ENCODE data around the gene TMEM156. TPM values are rescaled to one million over a fixed set of nuclear protein-coding genes. Genes with fewer than 3 reads are reported as not detected.

TMEM156 gene
- total RNA-seq, 2 donors from 2014 or later: 0.27 to 0.51 TPM

- H3K4me3 ChIP-seq: no peak overlapping the region
- H3K9me3 ChIP-seq: no peaks in the 10 kb centered on the region
- H3K4me1 ChIP-seq (replicated peaks): no peaks in the 10 kb centered on the region
- intact Hi-C loops (cut with DNase I): no loop called here
- WGBS: 80% methylated on average over 3 of the region's 3 CpGs
- H3K27me3 ChIP-seq (replicated peaks; ENCODE audit: insufficient read depth): no peaks in the 10 kb centered on the region
- no peak for DNase-seq (ENCODE audit: low spot score)
- H3K36me3 ChIP-seq: no peaks in the 10 kb centered on the region
- TF ChIP-seq CTCF (IDR thresholded peaks at IDR 0.05): no peak
- no peak for TF ChIP-seq POLR2AphosphoS5 (IDR thresholded peaks at IDR 0.05)
- no peak for TF ChIP-seq POLR2A (IDR thresholded peaks at IDR 0.05)
- H3K27ac ChIP-seq: no peak overlapping the region
Measured at GRCh38 chr4:39030725-39031124, 1.5 kb downstream of the TMEM156 start.

- H3K36me3 ChIP-seq: no peaks in the 10 kb centered on the region
- H3K27ac ChIP-seq: no peak overlapping the region
- no peaks in the 10 kb centered on the region for H3K27me3 ChIP-seq (replicated peaks; ENCODE audit: insufficient read depth)
- H3K4me3 ChIP-seq: no peak overlapping the region
- DNase-seq (ENCODE audit: low spot score): no peak
- no peak for TF ChIP-seq CTCF (IDR thresholded peaks at IDR 0.05)
- no peak for TF ChIP-seq POLR2A (IDR thresholded peaks at IDR 0.05)
- no peak for TF ChIP-seq POLR2AphosphoS5 (IDR thresholded peaks at IDR 0.05)
- intact Hi-C loops (cut with DNase I): no loop called here
- no peaks in the 10 kb centered on the region for H3K4me1 ChIP-seq (replicated peaks)
- H3K9me3 ChIP-seq: no peaks in the 10 kb centered on the region
Measured at GRCh38 chr4:39029752-39030694, 2.2 kb downstream of the TMEM156 start.

- no peaks in the 10 kb centered on the region for H3K9me3 ChIP-seq
- H3K4me3 ChIP-seq: no peak overlapping the region
- H3K27ac ChIP-seq: no peak overlapping the region
- no peak for TF ChIP-seq POLR2AphosphoS5 (IDR thresholded peaks at IDR 0.05)
- no peak for TF ChIP-seq POLR2A (IDR thresholded peaks at IDR 0.05)
- no peaks in the 10 kb centered on the region for H3K36me3 ChIP-seq
- intact Hi-C loops (cut with DNase I): no loop called here
- H3K27me3 ChIP-seq (replicated peaks; ENCODE audit: insufficient read depth): no peaks in the 10 kb centered on the region
- DNase-seq (ENCODE audit: low spot score): no peak
- H3K4me1 ChIP-seq (replicated peaks): no peaks in the 10 kb centered on the region
Measured at GRCh38 chr4:39026096-39026495, 6.1 kb downstream of the TMEM156 start.

- DNase-seq (ENCODE audit: low spot score): no peak
- intact Hi-C loops (cut with DNase I): no loop called here
- TF ChIP-seq CTCF (IDR thresholded peaks at IDR 0.05): no peak
- TF ChIP-seq POLR2A (IDR thresholded peaks at IDR 0.05): no peak
- TF ChIP-seq POLR2AphosphoS5 (IDR thresholded peaks at IDR 0.05): no peak
- Histone ChIP-seq H3K9me3 (no peaks in the 10 kb centered on the region), H3K27ac (no peak overlapping the region), H3K27me3 (replicated peaks; ENCODE audit: insufficient read depth) (no peaks in the 10 kb centered on the region), H3K4me3 (no peak overlapping the region), H3K36me3 (no peaks in the 10 kb centered on the region), H3K4me1 (replicated peaks) (no peaks in the 10 kb centered on the region)
- 73% methylated on average over 4 of the region's 4 CpGs for WGBS
Measured at GRCh38 chr4:39025552-39026085, 6.6 kb downstream of the TMEM156 start.

- intact Hi-C loops (cut with DNase I): no loop called here
- Histone ChIP-seq H3K4me3 (no peak overlapping the region), H3K27me3 (replicated peaks; ENCODE audit: insufficient read depth) (no peaks in the 10 kb centered on the region), H3K4me1 (replicated peaks) (no peaks in the 10 kb centered on the region), H3K9me3 (no peaks in the 10 kb centered on the region), H3K27ac (no peak overlapping the region), H3K36me3 (no peaks in the 10 kb centered on the region)
- DNase-seq (ENCODE audit: low spot score): no peak
- no peak for TF ChIP-seq POLR2A (IDR thresholded peaks at IDR 0.05)
- no peak for TF ChIP-seq POLR2AphosphoS5 (IDR thresholded peaks at IDR 0.05)
- no peak for TF ChIP-seq CTCF (IDR thresholded peaks at IDR 0.05)
- 94% methylated on average over 3 of the region's 3 CpGs for WGBS
Measured at GRCh38 chr4:39024311-39024865, 7.8 kb downstream of the TMEM156 start.
